ENCODE measurements around the gene FBXL17.

Gene FBXL17

DNA sequence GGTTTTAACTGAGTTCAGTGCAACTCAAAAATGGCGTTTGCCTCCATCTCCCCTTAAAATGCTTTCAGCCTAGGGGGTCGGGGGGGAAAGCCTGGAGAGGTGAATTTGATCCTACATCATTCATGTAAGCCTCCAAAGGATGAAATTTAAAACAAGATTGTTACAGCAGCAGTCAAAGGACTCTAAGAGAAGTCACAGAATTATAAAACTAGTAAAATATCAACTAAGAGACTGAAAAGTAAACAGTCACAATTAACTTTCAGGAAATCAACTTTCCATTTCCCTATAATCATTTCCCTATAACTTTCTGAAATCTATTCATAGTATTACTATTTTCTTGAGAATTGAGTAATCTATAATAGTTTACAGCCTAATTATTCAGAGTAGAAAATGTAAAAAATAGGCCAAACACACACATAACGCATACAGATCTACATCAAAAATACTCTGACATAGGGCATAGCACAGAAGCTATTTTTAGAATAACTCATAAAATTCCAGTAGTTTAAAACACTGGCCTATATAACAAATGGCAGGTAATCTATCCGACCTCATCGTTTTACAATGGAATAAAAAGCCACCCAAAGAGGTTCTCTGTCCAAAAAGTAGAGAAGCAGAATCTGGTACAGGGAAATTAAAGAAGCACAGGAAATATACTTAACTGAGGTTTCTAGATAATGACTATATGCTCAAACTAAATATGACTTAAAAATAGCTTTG lies 37.6 kb downstream of the FBXL17 start:
- Histone ChIP-seq H3K27ac (ENCODE audit: low read length) (no peak overlapping the region), H3K4me1 (ENCODE audit: control insufficient read depth in 1 of 2, insufficient read depth in 2 of 2, low read length in 2 of 2) (no peaks in the 10 kb centered on the region), H3K4me3 (ENCODE audit: low read depth in 1 of 2, low read length in 2 of 2) (no peak overlapping the region), H3K9me3 (ENCODE audit: control insufficient read depth in 1 of 2, low read length in 2 of 2) (no peaks in the 10 kb centered on the region), H3K36me3 (ENCODE audit: control insufficient read depth in 1 of 2, insufficient read depth in 2 of 2, low read length in 2 of 2) (peaks cover 0 to 3% of the 10 kb centered on the region in 2 donors), H3K27me3 (ENCODE audit: low read depth, low read length) (no peaks in the 10 kb centered on the region)

DNA sequence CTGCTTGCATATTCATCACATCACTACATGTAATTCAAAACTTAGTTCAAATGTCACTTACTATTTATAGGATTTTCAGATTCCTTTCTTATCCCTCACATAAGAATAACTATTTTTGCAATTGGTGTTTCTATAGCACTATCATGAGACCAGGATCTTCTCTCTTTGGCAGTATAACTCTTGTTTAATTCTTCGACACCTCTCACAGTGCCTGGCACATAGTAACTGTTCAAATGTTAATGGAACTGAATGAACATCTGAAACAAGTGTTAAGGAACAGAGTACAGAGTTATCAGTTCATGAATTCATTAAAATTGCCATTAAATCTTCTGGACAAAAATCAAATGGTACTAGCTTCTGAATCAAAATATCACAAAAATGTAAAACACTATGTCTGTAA lies 40.0 kb downstream of the FBXL17 start:
- Histone ChIP-seq H3K4me1 (ENCODE audit: control insufficient read depth in 1 of 2, insufficient read depth in 2 of 2, low read length in 2 of 2) (no peaks in the 10 kb centered on the region), H3K27ac (ENCODE audit: low read length) (no peak overlapping the region), H3K27me3 (ENCODE audit: low read depth, low read length) (no peaks in the 10 kb centered on the region), H3K36me3 (ENCODE audit: control insufficient read depth in 1 of 2, insufficient read depth in 2 of 2, low read length in 2 of 2) (no peaks in the 10 kb centered on the region), H3K4me3 (ENCODE audit: low read depth in 1 of 2, low read length in 2 of 2) (no peak overlapping the region), H3K9me3 (ENCODE audit: control insufficient read depth in 1 of 2, low read length in 2 of 2) (no peaks in the 10 kb centered on the region)

DNA sequence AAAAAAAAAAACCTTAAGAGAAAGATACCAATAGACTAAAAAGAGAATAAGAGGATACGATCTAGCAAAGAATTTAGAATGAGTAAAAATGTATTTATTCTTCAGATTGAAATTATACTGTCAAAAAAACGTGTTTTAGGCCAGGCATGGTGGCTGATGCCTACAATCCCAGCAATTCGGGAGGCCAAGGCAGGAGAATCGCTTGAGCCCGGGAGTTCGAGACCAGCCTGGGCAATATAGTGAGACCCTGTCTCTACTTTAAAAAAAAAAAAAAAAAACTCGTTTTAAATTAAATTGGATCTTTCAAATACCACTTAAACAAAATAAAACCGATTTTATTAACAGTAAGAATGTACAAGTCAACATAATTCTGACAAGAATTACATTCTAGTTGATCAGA lies 41.8 kb downstream of the FBXL17 start:
- Histone ChIP-seq H3K4me3 (ENCODE audit: low read depth in 1 of 2, low read length in 2 of 2) (no peak overlapping the region), H3K27me3 (ENCODE audit: low read depth, low read length) (no peaks in the 10 kb centered on the region), H3K9me3 (ENCODE audit: control insufficient read depth in 1 of 2, low read length in 2 of 2) (no peaks in the 10 kb centered on the region), H3K36me3 (ENCODE audit: control insufficient read depth in 1 of 2, insufficient read depth in 2 of 2, low read length in 2 of 2) (no peaks in the 10 kb centered on the region), H3K27ac (ENCODE audit: low read length) (no peak overlapping the region), H3K4me1 (ENCODE audit: control insufficient read depth in 1 of 2, insufficient read depth in 2 of 2, low read length in 2 of 2) (no peaks in the 10 kb centered on the region)

DNA sequence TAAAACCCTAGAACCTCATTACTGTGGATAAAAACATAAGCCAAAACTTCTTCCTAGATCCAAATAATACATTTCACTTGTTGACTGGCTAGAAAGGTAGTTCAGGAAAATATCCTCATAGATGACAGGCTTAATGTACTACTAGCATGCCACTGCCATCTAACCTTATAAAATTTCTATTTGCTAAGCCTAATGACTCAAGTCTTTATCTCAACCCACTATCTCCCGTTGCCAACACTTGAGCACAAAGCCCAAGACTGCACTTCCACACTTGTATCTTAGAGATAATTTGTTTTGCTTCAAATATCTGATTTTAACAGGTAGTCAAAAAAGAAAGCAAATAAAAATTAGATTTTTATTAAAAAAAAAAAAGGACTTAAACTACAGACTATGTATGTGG lies 42.7 kb downstream of the FBXL17 start:
- Histone ChIP-seq H3K27me3 (ENCODE audit: low read depth, low read length) (no peaks in the 10 kb centered on the region), H3K4me3 (ENCODE audit: low read depth in 1 of 2, low read length in 2 of 2) (no peak overlapping the region), H3K9me3 (ENCODE audit: control insufficient read depth in 1 of 2, low read length in 2 of 2) (no peaks in the 10 kb centered on the region)

DNA sequence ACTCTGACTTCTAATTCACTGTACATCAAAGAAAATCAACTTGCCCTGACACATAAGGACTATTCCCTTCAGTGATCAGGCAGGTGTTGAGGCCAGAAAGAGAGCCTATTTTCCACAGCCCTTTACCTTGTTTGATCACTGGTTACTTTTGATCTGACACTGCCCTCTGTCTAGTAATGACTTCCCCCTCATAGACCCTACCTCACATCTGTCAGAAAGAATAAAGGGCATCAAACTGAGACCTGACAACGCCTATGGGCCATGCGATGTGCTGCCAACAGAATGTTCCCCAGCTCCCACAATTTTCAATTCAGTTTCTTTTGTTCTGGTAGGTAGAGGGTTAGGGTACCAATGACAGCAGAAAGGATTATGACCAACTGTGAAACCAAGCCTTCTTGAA lies 47.7 kb downstream of the FBXL17 start:
- Histone ChIP-seq H3K4me3 (ENCODE audit: low read depth in 1 of 2, low read length in 2 of 2) (no peak overlapping the region), H3K36me3 (ENCODE audit: control insufficient read depth in 1 of 2, insufficient read depth in 2 of 2, low read length in 2 of 2) (peaks cover 0 to 4% of the 10 kb centered on the region in 2 donors), H3K4me1 (ENCODE audit: control insufficient read depth in 1 of 2, insufficient read depth in 2 of 2, low read length in 2 of 2) (no peaks in the 10 kb centered on the region)

More for the DNA sequence above, 42.7 kb downstream of the FBXL17 start:
- Histone ChIP-seq H3K36me3 (ENCODE audit: control insufficient read depth in 1 of 2, insufficient read depth in 2 of 2, low read length in 2 of 2) (peaks cover 0 to 2% of the 10 kb centered on the region in 2 donors), H3K4me1 (ENCODE audit: control insufficient read depth in 1 of 2, insufficient read depth in 2 of 2, low read length in 2 of 2) (no peaks in the 10 kb centered on the region), H3K27ac (ENCODE audit: low read length) (no peak overlapping the region)

DNA sequence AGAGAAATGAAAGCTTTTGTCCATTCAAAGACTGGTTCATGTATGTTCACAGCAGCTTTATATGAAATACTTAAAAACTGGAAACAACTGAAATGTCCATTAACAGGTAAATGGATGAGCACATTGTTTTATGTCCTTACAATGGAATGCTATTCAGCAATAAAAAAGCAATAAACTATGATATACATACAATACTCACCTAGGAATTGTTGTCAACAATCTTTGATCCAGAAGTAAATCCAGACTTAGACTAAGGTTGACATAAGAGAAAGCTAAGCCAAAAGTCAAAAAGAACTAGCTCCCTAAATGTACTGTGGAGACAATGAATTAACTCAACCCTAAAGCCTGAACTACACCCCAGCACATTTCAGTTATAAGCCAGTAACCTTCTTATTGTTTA lies 54.9 kb downstream of the FBXL17 start:
- H3K27me3 ChIP-seq (ENCODE audit: low read depth, low read length), result no peaks in the 10 kb centered on the region

More for the DNA sequence above, 47.7 kb downstream of the FBXL17 start:
- H3K27me3 ChIP-seq (ENCODE audit: low read depth, low read length), result no peaks in the 10 kb centered on the region
- no peak overlapping the region for H3K27ac ChIP-seq (ENCODE audit: low read length)
- H3K9me3 ChIP-seq (ENCODE audit: control insufficient read depth in 1 of 2, low read length in 2 of 2), result no peaks in the 10 kb centered on the region

DNA sequence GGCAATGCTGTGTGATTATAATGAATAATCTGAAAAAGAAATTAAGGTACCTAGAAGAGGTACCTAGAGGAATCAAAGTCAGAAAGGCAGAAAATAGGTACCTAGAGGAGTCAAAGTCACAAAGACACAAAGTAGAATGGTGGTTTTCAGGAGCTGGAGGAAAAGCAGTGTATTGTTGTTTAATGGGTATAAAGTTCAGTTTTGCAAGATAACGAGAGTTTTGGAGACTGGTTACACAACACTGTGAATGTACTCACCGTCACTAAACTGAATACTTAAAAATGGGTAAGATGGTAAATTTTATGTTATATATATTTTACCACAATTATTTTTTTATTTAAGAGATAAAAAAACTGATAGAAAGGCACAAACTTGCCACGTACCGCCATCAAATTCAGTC lies 57.0 kb downstream of the FBXL17 start:
- Histone ChIP-seq H3K27me3 (ENCODE audit: low read depth, low read length) (no peaks in the 10 kb centered on the region), H3K36me3 (ENCODE audit: control insufficient read depth in 1 of 2, insufficient read depth in 2 of 2, low read length in 2 of 2) (no peaks in the 10 kb centered on the region), H3K27ac (ENCODE audit: low read length) (no peak overlapping the region)

More for the DNA sequence above, 54.9 kb downstream of the FBXL17 start:
- Histone ChIP-seq H3K4me1 (ENCODE audit: control insufficient read depth in 1 of 2, insufficient read depth in 2 of 2, low read length in 2 of 2) (no peaks in the 10 kb centered on the region), H3K27ac (ENCODE audit: low read length) (no peak overlapping the region), H3K36me3 (ENCODE audit: control insufficient read depth in 1 of 2, insufficient read depth in 2 of 2, low read length in 2 of 2) (no peaks in the 10 kb centered on the region), H3K9me3 (ENCODE audit: control insufficient read depth in 1 of 2, low read length in 2 of 2) (no peaks in the 10 kb centered on the region), H3K4me3 (ENCODE audit: low read depth in 1 of 2, low read length in 2 of 2) (no peak overlapping the region)

DNA sequence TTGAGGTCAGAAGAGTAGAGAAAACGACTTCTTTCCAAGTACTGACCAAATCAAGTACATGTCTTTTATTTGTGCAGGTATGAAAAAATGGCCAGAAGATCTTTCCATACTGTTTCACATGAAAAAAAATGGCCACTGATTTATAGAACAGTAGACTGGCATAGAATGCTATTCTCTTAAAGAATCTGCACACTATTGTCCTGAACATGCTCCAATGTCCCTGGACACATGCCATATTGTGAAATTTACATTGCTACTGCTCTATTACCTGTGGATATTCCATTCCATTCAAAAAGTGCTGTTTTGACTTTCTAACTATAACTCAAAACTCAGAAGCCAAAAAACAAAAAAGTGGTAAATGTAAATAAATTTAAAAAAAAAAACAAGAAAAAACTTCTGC lies 60.6 kb downstream of the FBXL17 start:
- no peaks in the 10 kb centered on the region for H3K27me3 ChIP-seq (ENCODE audit: low read depth, low read length)
- H3K4me1 ChIP-seq (ENCODE audit: control insufficient read depth in 1 of 2, insufficient read depth in 2 of 2, low read length in 2 of 2), result no peaks in the 10 kb centered on the region
- H3K9me3 ChIP-seq (ENCODE audit: control insufficient read depth in 1 of 2, low read length in 2 of 2), result no peaks in the 10 kb centered on the region
- H3K36me3 ChIP-seq (ENCODE audit: control insufficient read depth in 1 of 2, insufficient read depth in 2 of 2, low read length in 2 of 2), result no peaks in the 10 kb centered on the region
- no peak overlapping the region for H3K4me3 ChIP-seq (ENCODE audit: low read depth in 1 of 2, low read length in 2 of 2)
- H3K27ac ChIP-seq (ENCODE audit: low read length), result no peak overlapping the region

More for the DNA sequence above, 57.0 kb downstream of the FBXL17 start:
- no peaks in the 10 kb centered on the region for H3K9me3 ChIP-seq (ENCODE audit: control insufficient read depth in 1 of 2, low read length in 2 of 2)
- H3K4me3 ChIP-seq (ENCODE audit: low read depth in 1 of 2, low read length in 2 of 2), result no peak overlapping the region
- no peaks in the 10 kb centered on the region for H3K4me1 ChIP-seq (ENCODE audit: control insufficient read depth in 1 of 2, insufficient read depth in 2 of 2, low read length in 2 of 2)

DNA sequence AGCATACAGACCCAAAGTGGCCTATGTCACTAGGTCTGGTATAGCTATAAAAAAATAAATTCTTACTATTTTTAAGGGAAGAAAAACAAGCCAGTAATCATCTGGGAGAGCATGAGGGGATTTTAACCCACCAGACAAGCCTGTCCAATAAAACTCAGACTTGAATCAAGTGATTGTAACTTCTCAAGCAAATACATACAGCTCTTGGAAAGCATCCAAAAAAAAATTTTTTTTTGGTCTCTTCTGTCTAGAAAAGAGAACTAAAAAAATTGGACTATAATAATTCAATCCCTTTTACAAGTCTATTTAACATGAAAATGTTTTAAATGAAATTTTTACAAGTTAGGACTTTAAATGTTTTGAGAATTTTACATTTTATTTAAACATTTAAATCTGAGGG lies 61.7 kb downstream of the FBXL17 start:
- no peaks in the 10 kb centered on the region for H3K36me3 ChIP-seq (ENCODE audit: control insufficient read depth in 1 of 2, insufficient read depth in 2 of 2, low read length in 2 of 2)
- H3K27me3 ChIP-seq (ENCODE audit: low read depth, low read length), result no peaks in the 10 kb centered on the region
- H3K4me1 ChIP-seq (ENCODE audit: control insufficient read depth in 1 of 2, insufficient read depth in 2 of 2, low read length in 2 of 2), result no peaks in the 10 kb centered on the region
- H3K9me3 ChIP-seq (ENCODE audit: control insufficient read depth in 1 of 2, low read length in 2 of 2), result no peaks in the 10 kb centered on the region
- no peak overlapping the region for H3K4me3 ChIP-seq (ENCODE audit: low read depth in 1 of 2, low read length in 2 of 2)
- no peak overlapping the region for H3K27ac ChIP-seq (ENCODE audit: low read length)

DNA sequence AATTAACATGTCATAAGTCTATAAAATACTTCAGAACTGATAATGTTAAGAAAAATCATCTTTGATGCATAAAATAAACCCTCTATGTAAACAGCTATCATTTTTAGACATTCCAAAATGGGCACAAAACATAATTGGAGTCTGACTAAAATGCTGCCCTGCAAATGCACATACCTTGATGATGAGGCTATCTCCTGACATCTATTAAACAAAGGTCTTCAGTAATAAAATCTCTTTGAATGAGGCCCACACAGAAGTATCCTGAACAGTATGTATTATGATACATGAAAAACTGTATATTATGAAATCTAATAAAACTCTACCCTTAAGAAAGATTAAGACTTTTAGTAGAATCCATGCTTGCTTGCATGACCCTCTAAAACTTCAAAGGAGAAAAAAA lies 66.1 kb downstream of the FBXL17 start:
- H3K4me3 ChIP-seq (ENCODE audit: low read depth in 1 of 2, low read length in 2 of 2), result no peak overlapping the region
- no peak overlapping the region for H3K27ac ChIP-seq (ENCODE audit: low read length)
- no peaks in the 10 kb centered on the region for H3K9me3 ChIP-seq (ENCODE audit: control insufficient read depth in 1 of 2, low read length in 2 of 2)
- no peaks in the 10 kb centered on the region for H3K27me3 ChIP-seq (ENCODE audit: low read depth, low read length)
- H3K4me1 ChIP-seq (ENCODE audit: control insufficient read depth in 1 of 2, insufficient read depth in 2 of 2, low read length in 2 of 2), result peaks cover 0 to 6% of the 10 kb centered on the region in 2 donors
- no peaks in the 10 kb centered on the region for H3K36me3 ChIP-seq (ENCODE audit: control insufficient read depth in 1 of 2, insufficient read depth in 2 of 2, low read length in 2 of 2)

DNA sequence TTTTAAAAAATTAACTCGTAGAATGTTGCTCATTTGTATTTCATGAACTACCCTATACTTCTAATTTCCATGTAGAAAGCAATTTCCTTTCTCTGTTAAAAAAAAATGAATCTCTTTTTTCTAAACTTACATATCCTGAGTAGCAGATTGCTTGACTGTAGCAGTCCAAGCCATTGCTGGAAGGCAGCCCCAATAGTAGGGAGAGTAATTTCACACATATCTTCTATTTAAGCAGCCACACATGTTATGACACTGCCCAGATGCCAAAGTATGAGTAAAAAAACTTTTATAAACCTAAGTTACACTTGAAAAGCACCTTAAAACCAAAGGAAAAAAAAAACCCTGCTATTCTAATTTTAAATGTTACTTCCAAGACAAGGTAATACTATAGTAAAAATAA lies 69.6 kb downstream of the FBXL17 start:
- H3K36me3 ChIP-seq (ENCODE audit: control insufficient read depth in 1 of 2, insufficient read depth in 2 of 2, low read length in 2 of 2), result no peaks in the 10 kb centered on the region
- no peak overlapping the region for H3K27ac ChIP-seq (ENCODE audit: low read length)
- peaks cover 0 to 6% of the 10 kb centered on the region in 2 donors for H3K4me1 ChIP-seq (ENCODE audit: control insufficient read depth in 1 of 2, insufficient read depth in 2 of 2, low read length in 2 of 2)
- H3K4me3 ChIP-seq (ENCODE audit: low read depth in 1 of 2, low read length in 2 of 2), result no peak overlapping the region
- H3K27me3 ChIP-seq (ENCODE audit: low read depth, low read length), result no peaks in the 10 kb centered on the region
- H3K9me3 ChIP-seq (ENCODE audit: control insufficient read depth in 1 of 2, low read length in 2 of 2), result no peaks in the 10 kb centered on the region

DNA sequence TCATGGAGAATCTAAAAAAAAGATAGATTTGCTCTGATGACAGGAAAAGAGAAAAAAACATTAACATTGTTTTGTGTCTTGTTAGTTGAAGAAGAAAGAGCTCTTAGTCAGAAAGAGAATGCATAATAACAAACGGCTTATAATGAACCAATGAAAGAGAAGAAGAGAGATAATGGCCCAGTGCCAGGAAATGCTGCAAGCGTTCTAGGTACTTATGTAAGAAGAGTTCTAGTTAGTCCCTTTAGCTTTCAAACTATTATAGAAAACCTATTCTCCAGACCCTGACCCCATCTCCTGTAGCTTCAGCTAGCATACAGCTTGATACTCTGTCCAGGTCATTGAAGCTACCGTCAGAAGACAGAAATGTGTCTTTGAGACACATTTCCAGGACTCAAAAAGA lies 70.2 kb downstream of the FBXL17 start:
- Histone ChIP-seq H3K27ac (ENCODE audit: low read length) (no peak overlapping the region), H3K4me1 (ENCODE audit: control insufficient read depth in 1 of 2, insufficient read depth in 2 of 2, low read length in 2 of 2) (peaks cover 0 to 6% of the 10 kb centered on the region in 2 donors), H3K36me3 (ENCODE audit: control insufficient read depth in 1 of 2, insufficient read depth in 2 of 2, low read length in 2 of 2) (no peaks in the 10 kb centered on the region), H3K4me3 (ENCODE audit: low read depth in 1 of 2, low read length in 2 of 2) (no peak overlapping the region), H3K27me3 (ENCODE audit: low read depth, low read length) (no peaks in the 10 kb centered on the region), H3K9me3 (ENCODE audit: control insufficient read depth in 1 of 2, low read length in 2 of 2) (no peaks in the 10 kb centered on the region)

Measured in muscle layer of duodenum (tissue), 2 donors.